K562 (cell line): ENCODE data around the gene KCNS1. TPM values are rescaled to one million over a fixed set of nuclear protein-coding genes. Genes with fewer than 3 reads are reported as not detected.

ENCODE experiments used
- ATAC-seq: fragments of 200-7000 bp; cut with Tn5 transposase; 3 replicates; pipeline ENCODE4 v1.9.1; 2020; ENCODE audit warnings: moderate library complexity
- BruUV-seq: library from RNA; stranded (reverse); fragments of 400-500 nt; replicated peaks from 2 replicates; lab custom pipeline; 2021; lab: Mats Ljungman, UMichigan
- CTCF ChIA-PET: fragments of 300-600 bp; formaldehyde crosslinking; extraction: SDS; loops from one replicate; lab custom pipeline; 2021; ENCODE audit warnings: low intra/inter-chr PET ratio; lab: Yijun Ruan, JAX
- POLR2A ChIA-PET: fragments of 300-600, 350-650 bp; sonication (Branson Sonifier 250); formaldehyde crosslinking; extraction: SDS; loops from one replicate; lab custom pipeline; 2021; ENCODE audit warnings: antibody characterized with exemption, inconsistent platforms; lab: Yijun Ruan, JAX
- DNase-seq, 4 experiments: peaks; one replicate each; pipeline versions ENCODE4 v3.0.0 to v3.0.0-alpha.2; 2011 to 2018; ENCODE audit warnings: low spot score in 3 of 4, mixed read lengths in 3 of 4; ENCODE audit errors: extremely low read depth in 1 of 4
- FAIRE-seq: peaks from 2 replicates; lab custom pipeline; 2011; peaks lifted over from hg19 to GRCh38; lab: Jason Lieb, UNC
- H2AFZ ChIP-seq: 2 replicates; pipeline ENCODE4 v1.6.0; 2011; ENCODE audit warnings: low read depth, low read length, control low read depth, inconsistent platforms
- H3K27ac ChIP-seq: fragments of 200-600 bp; 3 replicates; pipeline ENCODE4 v1.8.0; 2011; ENCODE audit warnings: low read depth, mild to moderate bottlenecking, control low read depth, inconsistent platforms, low read length, moderate library complexity, mixed read lengths; ENCODE audit errors: extremely low read depth
- H3K27me3 ChIP-seq, 2 experiments: fragments of 300-600 bp in 1 of 2; 2 replicates in 1 of 2; 3 replicates in 1 of 2; pipeline versions ENCODE4 v1.6.0 to v1.8.0; 2011; ENCODE audit warnings: inconsistent platforms in 2 of 2, low read length in 2 of 2, mild to moderate bottlenecking in 1 of 2, mixed read lengths in 1 of 2, moderate library complexity in 1 of 2; ENCODE audit not compliant: control insufficient read depth in 2 of 2, insufficient read depth in 2 of 2
- H3K36me3 ChIP-seq: fragments of 300-600 bp; 3 replicates; pipeline ENCODE4 v1.8.0; 2011; ENCODE audit warnings: mild to moderate bottlenecking, low read length, inconsistent platforms; ENCODE audit not compliant: control insufficient read depth, insufficient read depth
- H3K4me1 ChIP-seq, 2 experiments: fragments of 200-600 bp in 1 of 2; replicated peaks in 1 of 2; 2 replicates in 1 of 2; 3 replicates in 1 of 2; pipeline versions ENCODE4 v1.5.1 to v1.8.0; 2011; ENCODE audit warnings: inconsistent platforms in 2 of 2, low read length in 2 of 2, mild to moderate bottlenecking in 1 of 2, mixed read lengths in 1 of 2, moderate library complexity in 1 of 2; ENCODE audit not compliant: control insufficient read depth in 2 of 2, insufficient read depth in 2 of 2
- H3K4me2 ChIP-seq: 2 replicates; pipeline ENCODE4 v1.6.1; 2011; ENCODE audit warnings: low read length, control low read depth, inconsistent platforms, mixed read lengths; ENCODE audit not compliant: insufficient read depth
- H3K4me3 ChIP-seq: fragments of 200-600 bp; sonication (generic), shearing (Covaris generic); 2 replicates; pipeline ENCODE4 v1.5.1; 2016; ENCODE audit warnings: control low read depth, inconsistent platforms
- H3K79me2 ChIP-seq: fragments of 200-600 bp; 3 replicates; pipeline ENCODE4 v1.8.0; 2011; ENCODE audit warnings: low read length, inconsistent platforms; ENCODE audit not compliant: control insufficient read depth, insufficient read depth
- H3K9ac ChIP-seq, 2 experiments: 2 replicates each; pipeline versions ENCODE4 v1.6.0 to v1.6.1; 2011; ENCODE audit warnings: low read depth in 2 of 2, low read length in 2 of 2, control low read depth in 1 of 2, inconsistent platforms in 1 of 2, mild to moderate bottlenecking in 1 of 2, mixed read lengths in 1 of 2; ENCODE audit not compliant: insufficient read depth in 1 of 2
- H3K9me1 ChIP-seq: one replicate; pipeline ENCODE4 v1.6.0; 2011; ENCODE audit warnings: inconsistent platforms, mild to moderate bottlenecking, low read length, moderate library complexity; ENCODE audit not compliant: control insufficient read depth, insufficient read depth
- H3K9me3 ChIP-seq: replicated peaks from 2 replicates; pipeline ENCODE4 v1.5.1; 2011; ENCODE audit warnings: low read depth, low read length, inconsistent platforms; ENCODE audit not compliant: control insufficient read depth, insufficient read depth
- H4K20me1 ChIP-seq: replicated peaks from 2 replicates; pipeline ENCODE4 v1.6.1; 2011; ENCODE audit warnings: low read length, inconsistent platforms, mixed read lengths; ENCODE audit not compliant: control insufficient read depth, insufficient read depth
- BRF1 ChIP-seq: IDR thresholded peaks from 3 replicates; pipeline ENCODE4 v1.6.1; 2011; ENCODE audit warnings: borderline replicate concordance, mild to moderate bottlenecking; ENCODE audit not compliant: insufficient read length; ENCODE audit errors: extremely low read depth
- CCAR2 ChIP-seq: fragments of 200-400 bp; formaldehyde crosslinking; IDR thresholded peaks from 2 replicates; pipeline ENCODE4 v1.6.1; 2017; ENCODE audit warnings: mild to moderate bottlenecking, low read depth, low read length
- FOS ChIP-seq: IDR thresholded peaks from 3 replicates; pipeline ENCODE4 v1.6.1; 2011; ENCODE audit not compliant: insufficient read length; ENCODE audit errors: extremely low read depth
- MECOM ChIP-seq: fragments of 250-450 bp; sonication (Bioruptor Pico); IDR thresholded peaks from 2 replicates; pipeline ENCODE4 v1.8.0; 2022; ENCODE audit warnings: inconsistent platforms
- NFIC ChIP-seq: fragments of 450-650 bp; IDR thresholded peaks from 2 replicates; pipeline ENCODE4 v1.6.1; 2017; ENCODE audit warnings: mild to moderate bottlenecking, inconsistent platforms
- NFXL1 ChIP-seq: fragments of 450-650 bp; formaldehyde crosslinking; IDR thresholded peaks from 2 replicates; pipeline ENCODE4 v1.4.0; 2021; ENCODE audit warnings: mild to moderate bottlenecking
- NR1H2 ChIP-seq: sonication (generic); formaldehyde crosslinking; IDR thresholded peaks from 2 replicates; pipeline ENCODE4 v1.4.0; 2020; ENCODE audit warnings: mild to moderate bottlenecking, missing genetic modification reagents
- POLR2H ChIP-seq: IDR thresholded peaks from 2 replicates; pipeline ENCODE4 v1.6.1; 2016; ENCODE audit warnings: missing genetic modification characterization, low read depth, mild to moderate bottlenecking, control low read depth, missing compliant biosample characterization, moderate library complexity
- SRSF9 ChIP-seq: fragments of 200-400 bp; formaldehyde crosslinking; IDR thresholded peaks from 2 replicates; pipeline ENCODE4 v1.6.1; 2017; ENCODE audit warnings: low read depth, low read length, borderline replicate concordance
- TBP ChIP-seq: optimal IDR thresholded peaks from 2 replicates; pipeline ENCODE3; 2011; ENCODE audit warnings: low read depth, low read length, improper control_type of control experiment
- TFAM ChIP-seq: fragments of 250-450 bp; sonication (Bioruptor Pico); conservative IDR thresholded peaks from 2 replicates; pipeline ENCODE4 v1.5.0; 2021; ENCODE audit warnings: mild to moderate bottlenecking, moderate library complexity
- ZNF384 ChIP-seq: IDR thresholded peaks from 2 replicates; pipeline ENCODE4 v1.6.1; 2012; ENCODE audit warnings: low read depth, low read length, improper control_type of control experiment
- ZSCAN29 ChIP-seq: fragments of 450-650 bp; IDR thresholded peaks from 2 replicates; pipeline ENCODE4 v1.6.1; 2017
- WGBS: fragments of 100-300 bp; shearing (Covaris generic); methylation state at CpG from one replicate; pipeline ENCODE4 v1.1.6; 2016; ENCODE audit warnings: low coverage, mixed read lengths; ENCODE audit not compliant: insufficient coverage; ENCODE audit errors: missing lambda C conversion rate; 5-methylcytosine and 5-hydroxymethylcytosine counted together
- in situ Hi-C: fragments of 300-500 bp; cut with MboI; formaldehyde crosslinking; loops from 4 replicates; pipeline ENCODE4 v1.15.0; 2018; ENCODE audit warnings: inconsistent platforms, mixed read lengths
- intact Hi-C: fragments of 100-400 bp; cut with micrococcal nuclease; formaldehyde crosslinking; loops from 2 replicates; pipeline ENCODE4 v1.14.2; 2022
- polyA plus RNA-seq, 8 experiments: library from polyadenylated mRNA; depleted of rRNA in 4 of 8; stranded (reverse) in 5 of 8; unstranded in 3 of 8; fragments of >200 nt; fragmentation: Nextera tagmentation in 2 of 8; fragmentation: Illumina TruSeq in 1 of 8; extraction: Ambion mirVana in 2 of 8; extraction: Trizol in 1 of 8; gene quantifications; 2 replicates each; pipeline versions ENCODE4 v1.2.1 to v1.2.3, GENCODE V29; 2011 to 2014; ENCODE audit warnings: inconsistent platforms in 1 of 8, missing spikeins in 1 of 8
- total RNA-seq, 7 experiments: library from RNA; depleted of rRNA in 6 of 7; stranded (reverse); fragments of >200 nt in 6 of 7; fragmentation: Illumina TruSeq in 2 of 7; extraction: Trizol in 2 of 7; gene quantifications; 2 replicates each; pipeline versions ENCODE4 v1.2.1 to v1.2.3, GENCODE V29; 2011 to 2021; ENCODE audit warnings: low replicate concordance in 1 of 7
- TF ChIP-seq, protein P1 (sequence below), 2 experiments: fragments of 450-650 bp in 1 of 2; sonication (generic) in 1 of 2; formaldehyde crosslinking; conservative IDR thresholded peaks; 2 replicates each; pipeline versions ENCODE4 v1.4.0 to v1.8.1; 2020 to 2022; ENCODE audit warnings: mild to moderate bottlenecking in 1 of 2, missing genetic modification reagents in 1 of 2
- TF ChIP-seq, protein P2 (sequence below): fragments of 450-650 bp; IDR thresholded peaks from 2 replicates; pipeline ENCODE4 v1.6.1; 2018; ENCODE audit warnings: mild to moderate bottlenecking, low read depth; ENCODE audit not compliant: partially characterized antibody
- TF ChIP-seq, protein P3 (sequence below): sonication (generic); formaldehyde crosslinking; IDR thresholded peaks from 2 replicates; pipeline ENCODE4 v1.9.0; 2022; ENCODE audit warnings: mild to moderate bottlenecking, missing genetic modification reagents
- TF ChIP-seq, protein P4 (sequence below): fragments of 250-450 bp; sonication (Bioruptor Pico); IDR thresholded peaks from 2 replicates; pipeline ENCODE4 v1.8.0; 2022; ENCODE audit warnings: moderate library complexity, mild to moderate bottlenecking, inconsistent platforms

KCNS1 gene
- total and polyA plus RNA-seq, 9 of the 15 experiments (the other 6 are each of a cell fraction or from before 2014, with no cell fraction given) = not detected

DNA sequence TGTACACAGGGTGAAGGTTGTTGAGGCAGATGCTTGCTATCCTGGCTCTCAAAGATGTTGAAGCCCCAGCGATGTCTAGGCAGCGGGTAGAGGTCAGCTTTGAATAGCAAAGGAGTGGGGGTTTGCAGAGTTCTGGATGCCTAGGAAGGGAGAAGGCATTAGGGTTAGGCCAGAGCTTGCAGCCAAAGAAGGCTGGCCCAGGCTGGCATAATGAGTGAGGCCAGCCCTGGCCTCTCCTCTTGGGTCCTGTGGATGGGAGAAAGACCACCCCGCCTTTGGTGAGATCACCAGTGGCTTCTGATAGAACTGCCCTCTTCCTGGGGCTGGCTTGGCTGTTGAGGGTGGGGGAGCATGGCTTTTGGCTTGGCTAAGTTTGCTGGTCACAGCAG is 14.5 kb upstream of the KCNS1 start:
- POLR2A ChIA-PET = interaction anchor here (0.6 to 1.3 kb wide), 4 partner anchors 9 to 191 kb away, joined by 3 to 6 read pairs (median 4); partner anchors contain the start of gene WFDC12

More for the DNA sequence above, 14.5 kb upstream of the KCNS1 start:
- peaks cover 0 to 3% of the 10 kb centered on the region in 2 experiments; a peak in 1 of 5 replicates for H3K4me1 ChIP-seq
- in situ Hi-C loops (no loop called here), intact Hi-C loops (no loop called here)
- no TSS peak for BruUV-seq
- WGBS = 0% methylated on average over 2 of the region's 3 CpGs
- H3K4me2 ChIP-seq = no peak overlapping the region
- DNase-seq = peak in 1 of 4 experiments; percentile 5
- FAIRE-seq = no peak
- H3K27me3 ChIP-seq = peaks cover 6 to 37% of the 10 kb centered on the region in 2 experiments
- H3K9ac ChIP-seq = no peak overlapping the region
- CTCF ChIA-PET = no interaction called here
- H4K20me1 ChIP-seq = no peaks in the 10 kb centered on the region
- H3K27ac ChIP-seq = no peak overlapping the region
- ATAC-seq = no peak
- H3K36me3 ChIP-seq = no peaks in the 10 kb centered on the region
- no peak overlapping the region for H2AFZ ChIP-seq
- TF ChIP-seq, protein P1, sequence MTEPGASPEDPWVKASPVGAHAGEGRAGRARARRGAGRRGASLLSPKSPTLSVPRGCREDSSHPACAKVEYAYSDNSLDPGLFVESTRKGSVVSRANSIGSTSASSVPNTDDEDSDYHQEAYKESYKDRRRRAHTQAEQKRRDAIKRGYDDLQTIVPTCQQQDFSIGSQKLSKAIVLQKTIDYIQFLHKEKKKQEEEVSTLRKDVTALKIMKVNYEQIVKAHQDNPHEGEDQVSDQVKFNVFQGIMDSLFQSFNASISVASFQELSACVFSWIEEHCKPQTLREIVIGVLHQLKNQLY (CRISPR knock-in tag; conservative IDR thresholded peaks at IDR 0.05) = no peak
- TF ChIP-seq MECOM (CRISPR knock-in tag) = no peak
- TF ChIP-seq POLR2H = no peak
- no peak for TF ChIP-seq NR1H2 (CRISPR knock-in tag)
- no peak for TF ChIP-seq FOS
- TF ChIP-seq SRSF9 = no peak
- TF ChIP-seq, protein P2, sequence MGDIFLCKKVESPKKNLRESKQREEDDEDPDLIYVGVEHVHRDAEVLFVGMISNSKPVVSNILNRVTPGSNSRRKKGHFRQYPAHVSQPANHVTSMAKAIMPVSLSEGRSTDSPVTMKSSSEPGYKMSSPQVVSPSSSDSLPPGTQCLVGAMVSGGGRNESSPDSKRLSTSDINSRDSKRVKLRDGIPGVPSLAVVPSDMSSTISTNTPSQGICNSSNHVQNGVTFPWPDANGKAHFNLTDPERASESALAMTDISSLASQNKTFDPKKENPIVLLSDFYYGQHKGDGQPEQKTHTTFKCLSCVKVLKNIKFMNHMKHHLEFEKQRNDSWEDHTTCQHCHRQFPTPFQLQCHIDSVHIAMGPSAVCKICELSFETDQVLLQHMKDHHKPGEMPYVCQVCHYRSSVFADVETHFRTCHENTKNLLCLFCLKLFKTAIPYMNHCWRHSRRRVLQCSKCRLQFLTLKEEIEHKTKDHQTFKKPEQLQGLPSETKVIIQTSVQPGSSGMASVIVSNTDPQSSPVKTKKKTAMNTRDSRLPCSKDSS = no peak
- TF ChIP-seq ZNF384 = no peak
- TF ChIP-seq TBP = no peak
- TF ChIP-seq, protein P3, sequence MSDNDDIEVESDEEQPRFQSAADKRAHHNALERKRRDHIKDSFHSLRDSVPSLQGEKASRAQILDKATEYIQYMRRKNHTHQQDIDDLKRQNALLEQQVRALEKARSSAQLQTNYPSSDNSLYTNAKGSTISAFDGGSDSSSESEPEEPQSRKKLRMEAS (CRISPR knock-in tag) = no peak
- no peak for TF ChIP-seq BRF1
- TF ChIP-seq, protein P4, sequence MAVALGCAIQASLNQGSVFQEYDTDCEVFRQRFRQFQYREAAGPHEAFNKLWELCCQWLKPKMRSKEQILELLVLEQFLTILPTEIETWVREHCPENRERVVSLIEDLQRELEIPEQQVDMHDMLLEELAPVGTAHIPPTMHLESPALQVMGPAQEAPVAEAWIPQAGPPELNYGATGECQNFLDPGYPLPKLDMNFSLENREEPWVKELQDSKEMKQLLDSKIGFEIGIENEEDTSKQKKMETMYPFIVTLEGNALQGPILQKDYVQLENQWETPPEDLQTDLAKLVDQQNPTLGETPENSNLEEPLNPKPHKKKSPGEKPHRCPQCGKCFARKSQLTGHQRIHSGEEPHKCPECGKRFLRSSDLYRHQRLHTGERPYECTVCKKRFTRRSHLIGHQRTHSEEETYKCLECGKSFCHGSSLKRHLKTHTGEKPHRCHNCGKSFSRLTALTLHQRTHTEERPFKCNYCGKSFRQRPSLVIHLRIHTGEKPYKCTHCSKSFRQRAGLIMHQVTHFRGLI (CRISPR knock-in tag) = no peak
- no peak for TF ChIP-seq NFXL1 (CRISPR knock-in tag)
- no peak for TF ChIP-seq CCAR2
- TF ChIP-seq ZSCAN29 = no peak
- no peak for TF ChIP-seq NFIC
- TF ChIP-seq TFAM = no peak
- TF ChIP-seq, all 486 proteins: peak for 0
- no peaks in the 10 kb centered on the region for H3K79me2 ChIP-seq
- H3K9me1 ChIP-seq = no peaks in the 10 kb centered on the region
- H3K9me3 ChIP-seq = no peaks in the 10 kb centered on the region
- H3K4me3 ChIP-seq = no peak overlapping the region
